Measurements from ENCODE around the gene STX5.
"Not testable (repeated sequence)": the region's sequence is repeated elsewhere in the genome, so short reads cannot be mapped to it uniquely, and the experiment has no call there.

The STX5 gene

DNA sequence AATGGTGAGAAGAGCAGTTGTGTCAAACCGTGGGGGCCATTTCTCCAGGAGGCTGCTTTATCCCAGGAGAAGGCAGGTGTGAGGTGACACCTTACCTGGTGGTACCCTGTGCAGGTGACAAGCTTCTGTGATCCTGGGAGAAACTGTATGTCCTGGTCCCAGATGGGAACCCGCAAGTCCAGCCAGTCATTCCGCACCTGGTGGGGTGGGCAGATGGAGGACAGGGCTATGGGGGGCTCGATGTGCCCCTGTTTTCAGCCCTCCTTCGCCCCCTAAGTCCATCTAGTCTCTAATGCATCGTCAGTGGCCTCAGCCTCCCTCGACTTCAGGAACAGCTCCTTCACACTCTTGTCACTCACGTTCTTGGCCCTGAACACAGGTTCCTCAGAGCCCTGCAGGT, 3.5 kb upstream of the STX5 start:
- DNase-seq (ENCODE audit: extremely low read depth, low read depth): no peak
- H3K4me3 ChIP-seq (replicated peaks; ENCODE audit: low read depth, low read length): no peak overlapping the region
- TF ChIP-seq, protein P1, sequence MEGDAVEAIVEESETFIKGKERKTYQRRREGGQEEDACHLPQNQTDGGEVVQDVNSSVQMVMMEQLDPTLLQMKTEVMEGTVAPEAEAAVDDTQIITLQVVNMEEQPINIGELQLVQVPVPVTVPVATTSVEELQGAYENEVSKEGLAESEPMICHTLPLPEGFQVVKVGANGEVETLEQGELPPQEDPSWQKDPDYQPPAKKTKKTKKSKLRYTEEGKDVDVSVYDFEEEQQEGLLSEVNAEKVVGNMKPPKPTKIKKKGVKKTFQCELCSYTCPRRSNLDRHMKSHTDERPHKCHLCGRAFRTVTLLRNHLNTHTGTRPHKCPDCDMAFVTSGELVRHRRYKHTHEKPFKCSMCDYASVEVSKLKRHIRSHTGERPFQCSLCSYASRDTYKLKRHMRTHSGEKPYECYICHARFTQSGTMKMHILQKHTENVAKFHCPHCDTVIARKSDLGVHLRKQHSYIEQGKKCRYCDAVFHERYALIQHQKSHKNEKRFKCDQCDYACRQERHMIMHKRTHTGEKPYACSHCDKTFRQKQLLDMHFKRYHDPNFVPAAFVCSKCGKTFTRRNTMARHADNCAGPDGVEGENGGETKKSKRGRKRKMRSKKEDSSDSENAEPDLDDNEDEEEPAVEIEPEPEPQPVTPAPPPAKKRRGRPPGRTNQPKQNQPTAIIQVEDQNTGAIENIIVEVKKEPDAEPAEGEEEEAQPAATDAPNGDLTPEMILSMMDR (IDR thresholded peaks at IDR 0.05; ENCODE audit: low read depth, low read length, missing control alignments): no peak

DNA sequence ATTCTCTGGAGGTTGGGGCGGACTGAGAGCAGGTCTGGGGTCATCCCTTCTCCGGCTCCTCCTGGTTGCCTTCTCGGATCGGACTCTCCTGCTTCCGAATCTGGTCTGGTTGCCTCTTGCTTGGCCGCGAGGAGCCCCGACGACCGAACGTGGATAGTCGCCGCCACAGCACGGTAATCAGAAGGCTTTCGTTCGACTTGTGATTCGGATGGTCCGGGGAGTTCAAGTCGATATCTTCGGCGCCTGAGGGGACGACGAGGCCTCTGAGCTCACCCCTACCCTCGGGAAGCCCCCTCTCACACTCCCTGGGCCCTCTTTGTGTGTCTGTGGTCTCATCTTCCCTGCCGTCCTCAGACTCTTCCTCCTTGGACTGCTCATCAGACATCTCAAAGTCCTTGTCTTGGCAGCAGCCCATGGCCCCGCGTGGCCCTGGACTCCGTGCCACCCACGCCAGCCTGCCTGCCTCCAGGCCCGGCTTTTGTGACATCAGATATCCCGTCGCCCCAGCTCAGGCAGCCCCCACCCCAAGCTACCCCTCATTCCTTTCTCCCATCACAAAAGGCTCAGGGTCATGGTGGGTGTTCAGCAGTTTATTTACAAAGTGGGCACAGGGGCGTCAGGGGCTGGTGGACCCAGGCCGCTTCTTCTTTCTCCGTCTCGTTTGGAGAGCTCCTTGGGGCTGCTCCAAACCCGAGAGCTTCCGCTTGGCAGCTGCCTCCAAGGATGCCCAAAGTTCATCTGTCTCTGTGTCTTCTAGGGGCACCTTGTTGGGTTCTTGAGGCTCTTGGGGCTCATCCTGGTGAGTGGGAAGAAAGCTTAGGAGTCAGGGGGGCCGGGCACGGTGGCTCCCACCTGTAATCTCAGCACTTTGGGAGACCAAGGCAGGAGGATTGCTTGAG, 734 bp upstream of the STX5 start, which contains the start of gene TEX54:
Gene TEX54 (minus strand): TSS at position 506 of the 899 bp plus-strand sequence.
- DNase-seq (ENCODE audit: extremely low read depth, low read depth): no peak
- peak within 1 kb of the TSS; percentile 76 for H3K4me3 ChIP-seq (replicated peaks; ENCODE audit: low read depth, low read length)
- TF ChIP-seq, protein P1 (IDR thresholded peaks at IDR 0.05; ENCODE audit: low read depth, low read length, missing control alignments): no peak

DNA sequence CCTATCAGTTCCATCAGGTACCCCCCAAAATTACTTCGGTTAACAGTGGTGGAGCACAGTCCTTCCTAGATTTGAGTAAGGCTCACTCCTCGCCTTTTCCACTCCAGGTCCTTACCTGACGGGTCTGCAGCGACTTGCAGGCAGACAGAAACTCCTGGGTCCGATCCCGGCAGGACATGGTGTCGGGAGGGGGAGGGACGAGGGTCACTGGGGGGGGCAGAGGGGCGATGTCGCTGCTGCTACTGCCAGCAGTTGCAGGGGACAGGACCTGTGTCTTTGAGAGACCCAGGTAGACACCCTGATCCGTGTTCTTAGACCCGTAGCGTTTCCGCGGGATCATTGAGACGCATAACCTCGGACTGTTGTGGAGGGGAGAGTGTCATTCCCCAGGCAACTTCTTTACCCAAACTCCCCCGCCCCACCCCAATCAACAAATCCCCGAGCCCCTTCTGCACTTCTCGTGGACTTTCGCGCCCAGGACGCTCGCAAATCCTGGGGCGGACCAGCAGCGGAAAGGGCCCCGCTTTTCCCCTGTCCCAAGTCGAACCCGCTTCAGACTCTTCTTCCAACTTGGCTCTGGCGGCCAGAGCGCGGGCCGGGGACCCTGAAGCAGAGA, 839 bp downstream of the STX5 start:
- H3K4me3 ChIP-seq (replicated peaks; ENCODE audit: low read depth, low read length): peak overlapping the region; percentile 76
- TF ChIP-seq, protein P1 (IDR thresholded peaks at IDR 0.05; ENCODE audit: low read depth, low read length, missing control alignments): no peak
- no peak for DNase-seq (ENCODE audit: extremely low read depth, low read depth)

DNA sequence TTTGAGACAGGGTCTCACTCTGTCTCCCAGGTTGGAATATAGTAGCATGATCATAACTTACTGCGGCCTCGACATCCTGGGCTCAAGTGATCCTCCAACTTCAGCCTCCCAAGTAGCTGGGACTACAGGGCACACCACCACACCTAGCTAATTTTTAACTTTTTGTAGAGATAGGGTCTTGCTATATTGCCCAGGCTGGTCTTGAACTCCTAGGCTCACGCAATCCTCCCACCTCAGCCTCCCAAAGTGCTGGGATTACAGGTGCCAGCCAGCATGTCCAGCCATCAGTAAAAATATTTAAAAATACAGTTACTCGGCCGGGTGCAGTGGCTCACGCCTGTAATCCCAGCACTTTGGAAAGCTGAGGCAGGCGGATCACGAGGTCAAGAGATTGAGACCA, 3.7 kb downstream of the STX5 start:
- H3K4me3 ChIP-seq (replicated peaks; ENCODE audit: low read depth, low read length); DNase-seq (ENCODE audit: extremely low read depth, low read depth): not testable (repeated sequence)

DNA sequence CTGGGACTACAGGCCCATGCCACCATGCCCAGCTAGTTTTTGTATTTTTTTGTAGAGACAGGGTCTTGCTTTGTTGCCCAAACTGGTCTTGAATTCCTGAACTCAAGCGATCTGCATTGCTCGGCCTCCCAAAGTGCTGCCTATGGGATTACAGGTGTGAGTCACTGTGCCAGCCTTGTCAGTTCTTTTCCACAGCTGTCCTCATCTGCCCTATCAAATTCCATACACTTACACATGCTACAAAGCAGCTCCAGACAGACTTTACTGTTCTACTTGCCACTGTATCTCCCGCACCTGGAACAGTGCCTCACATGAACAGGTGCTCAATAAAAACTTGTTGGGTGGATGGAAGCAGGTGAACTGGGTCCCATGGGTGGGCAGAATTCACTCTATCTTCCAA, 8.2 kb downstream of the STX5 start:
- TF ChIP-seq, protein P1 (IDR thresholded peaks at IDR 0.05; ENCODE audit: low read depth, low read length, missing control alignments): no peak
- no peak for DNase-seq (ENCODE audit: extremely low read depth, low read depth)
- no peak overlapping the region for H3K4me3 ChIP-seq (replicated peaks; ENCODE audit: low read depth, low read length)

DNA sequence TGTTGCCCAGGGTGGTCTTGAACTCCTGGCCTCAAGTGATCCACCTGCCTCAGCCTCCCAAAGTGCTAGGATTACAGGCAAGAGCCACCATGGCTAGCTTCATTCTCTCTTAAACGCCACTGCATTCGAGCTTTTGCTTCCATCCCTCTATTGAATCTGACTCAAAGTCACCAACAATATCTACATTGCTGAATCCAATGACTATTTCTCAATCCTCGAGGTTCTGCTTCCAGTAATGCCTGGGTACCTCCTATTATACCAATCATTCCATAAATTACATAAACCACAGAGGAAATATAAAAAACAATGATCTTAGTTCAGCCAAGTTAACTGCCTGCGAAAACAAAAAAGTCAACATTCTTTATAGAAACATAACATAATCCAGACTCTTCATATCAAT, 14.7 kb downstream of the STX5 start:
- TF ChIP-seq, protein P1 (IDR thresholded peaks at IDR 0.05; ENCODE audit: low read depth, low read length, missing control alignments): no peak
- no peak overlapping the region for H3K4me3 ChIP-seq (replicated peaks; ENCODE audit: low read depth, low read length)
- no peak for DNase-seq (ENCODE audit: extremely low read depth, low read depth)

DNA sequence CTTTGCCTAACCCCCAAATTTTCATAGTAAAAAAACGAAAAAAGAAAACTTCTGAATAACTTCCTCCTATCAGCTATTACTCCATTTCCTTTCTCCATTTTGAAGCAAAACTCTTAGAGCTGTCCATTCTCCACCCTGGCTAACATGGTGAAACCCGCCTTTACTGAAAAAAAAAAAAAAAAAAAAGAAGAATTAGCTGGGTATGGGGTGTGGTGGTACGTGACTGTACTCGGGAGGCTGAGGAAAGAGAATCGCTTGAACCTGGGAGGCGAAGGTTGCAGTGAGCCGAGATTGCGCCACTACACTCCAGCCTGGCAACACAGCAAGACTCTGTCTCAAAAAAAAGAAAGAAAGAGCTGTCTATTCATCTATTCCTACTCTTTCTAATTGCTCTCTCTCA, 15.3 kb downstream of the STX5 start:
- DNase-seq (ENCODE audit: extremely low read depth, low read depth): no peak
- TF ChIP-seq, protein P1 (IDR thresholded peaks at IDR 0.05; ENCODE audit: low read depth, low read length, missing control alignments): no peak
- no peak overlapping the region for H3K4me3 ChIP-seq (replicated peaks; ENCODE audit: low read depth, low read length)

Measured in HFF-Myc (cell line).